CD4-positive, alpha-beta T cell treated with Interleukin-15 for 4 hours (primary cell): ENCODE measurements around the gene ACER3.

Source experiments
- DNase-seq: peaks from one replicate; pipeline ENCODE4 v3.0.0-alpha.2; 2020; ENCODE audit warnings: low spot score

ACER3 gene

GRCh38 chr11:77075425-77075905 lies 214.7 kb downstream of the ACER3 start:
- DNase-seq = no peak
